OCI-LY7 (cell line): Measurements from ENCODE around the gene TMPRSS3.

Experiments used
- CTCF ChIP-seq: fragments of 200-600 bp; sonication (generic); conservative IDR thresholded peaks from 2 replicates; pipeline ENCODE4 v1.5.1; 2014; ENCODE audit warnings: mild to moderate bottlenecking, antibody characterized with exemption, low read length, moderate library complexity, mixed read lengths
- EZH2phosphoT487 ChIP-seq: fragments of 200-600 bp; sonication (generic); IDR thresholded peaks from 2 replicates; pipeline ENCODE4 v1.6.1; 2018; ENCODE audit warnings: low read depth, borderline replicate concordance, mild to moderate bottlenecking, mixed run types, antibody characterized with exemption, low read length, moderate library complexity, mixed read lengths

- TF ChIP-seq CTCF (no peak), EZH2phosphoT487 (no peak)
These were observed 41.1 kb upstream of the TMPRSS3 start for GRCh38 chr21:42436914-42437313.
